ENCODE results near the gene ONECUT1.

ONECUT1 gene

GRCh38 chr15:52734329-52734728, 55.8 kb downstream of the ONECUT1 start:
- Histone ChIP-seq H3K9ac (ENCODE audit: low read length) (no peak overlapping the region), H3K9me2 (ENCODE audit: low read depth, low read length) (no peaks in the 10 kb centered on the region), H3K79me2 (ENCODE audit: insufficient read depth, low read length) (no peaks in the 10 kb centered on the region), H3F3A (ENCODE audit: insufficient read depth, low read length) (no peaks in the 10 kb centered on the region), H3K36me3 (ENCODE audit: insufficient read depth, low read length) (no peaks in the 10 kb centered on the region), H4K20me1 (ENCODE audit: insufficient read depth, low read length) (no peaks in the 10 kb centered on the region), H3K4me1 (ENCODE audit: insufficient read depth, low read length, severe bottlenecking) (peaks cover 43% of the 10 kb centered on the region), H3K27ac (ENCODE audit: low read depth, low read length, poor library complexity, severe bottlenecking) (no peak overlapping the region), H3K27me3 (ENCODE audit: insufficient read depth, low read length) (no peaks in the 10 kb centered on the region), H2AFZ (ENCODE audit: low read length) (no peak overlapping the region), H3K4me2 (ENCODE audit: low read length) (no peak overlapping the region), H3K4me3 (ENCODE audit: low read depth, low read length, poor library complexity, severe bottlenecking) (no peak overlapping the region), H3K9me3 (ENCODE audit: low read length) (no peaks in the 10 kb centered on the region)
- TF ChIP-seq EZH2 (IDR thresholded peaks at IDR 0.05; ENCODE audit: borderline replicate concordance, low read length), result no peak

DNA sequence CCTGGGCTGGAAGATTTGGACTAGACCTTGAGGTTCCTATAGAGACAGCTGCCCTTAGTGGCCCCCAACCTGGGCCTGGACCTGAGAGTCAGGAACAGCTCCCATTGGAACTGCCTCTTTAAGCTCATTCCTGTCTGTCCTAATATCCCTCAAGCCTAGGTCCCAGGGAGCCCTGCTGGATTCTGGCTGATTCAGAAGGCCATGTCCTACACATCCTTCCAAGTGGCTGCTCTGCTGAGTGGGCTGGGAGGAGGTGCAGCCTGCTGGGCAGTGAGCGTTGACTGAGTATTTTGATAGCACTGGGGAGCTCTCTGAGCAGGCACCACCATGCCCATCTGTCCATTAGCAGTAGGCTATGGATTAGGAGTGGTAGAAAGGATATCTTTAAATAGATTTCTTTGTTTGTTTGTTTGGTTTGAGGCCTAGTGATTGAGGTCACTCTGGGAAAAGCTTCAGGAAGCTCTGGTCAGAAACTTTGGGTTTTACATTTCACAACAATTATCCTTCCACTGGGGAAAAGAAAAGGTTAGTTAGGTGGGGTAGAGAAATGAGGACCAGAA, 56.4 kb downstream of the ONECUT1 start:
- no peak for TF ChIP-seq EZH2 (IDR thresholded peaks at IDR 0.05; ENCODE audit: borderline replicate concordance, low read length)
- TF ChIP-seq, protein P1, sequence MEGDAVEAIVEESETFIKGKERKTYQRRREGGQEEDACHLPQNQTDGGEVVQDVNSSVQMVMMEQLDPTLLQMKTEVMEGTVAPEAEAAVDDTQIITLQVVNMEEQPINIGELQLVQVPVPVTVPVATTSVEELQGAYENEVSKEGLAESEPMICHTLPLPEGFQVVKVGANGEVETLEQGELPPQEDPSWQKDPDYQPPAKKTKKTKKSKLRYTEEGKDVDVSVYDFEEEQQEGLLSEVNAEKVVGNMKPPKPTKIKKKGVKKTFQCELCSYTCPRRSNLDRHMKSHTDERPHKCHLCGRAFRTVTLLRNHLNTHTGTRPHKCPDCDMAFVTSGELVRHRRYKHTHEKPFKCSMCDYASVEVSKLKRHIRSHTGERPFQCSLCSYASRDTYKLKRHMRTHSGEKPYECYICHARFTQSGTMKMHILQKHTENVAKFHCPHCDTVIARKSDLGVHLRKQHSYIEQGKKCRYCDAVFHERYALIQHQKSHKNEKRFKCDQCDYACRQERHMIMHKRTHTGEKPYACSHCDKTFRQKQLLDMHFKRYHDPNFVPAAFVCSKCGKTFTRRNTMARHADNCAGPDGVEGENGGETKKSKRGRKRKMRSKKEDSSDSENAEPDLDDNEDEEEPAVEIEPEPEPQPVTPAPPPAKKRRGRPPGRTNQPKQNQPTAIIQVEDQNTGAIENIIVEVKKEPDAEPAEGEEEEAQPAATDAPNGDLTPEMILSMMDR (IDR thresholded peaks at IDR 0.05; ENCODE audit: low read length), result no peak
- Histone ChIP-seq H2AFZ (ENCODE audit: low read length) (no peak overlapping the region), H3K4me2 (ENCODE audit: low read length) (no peak overlapping the region), H3K4me3 (ENCODE audit: low read depth, low read length, poor library complexity, severe bottlenecking) (no peak overlapping the region), H3K27me3 (ENCODE audit: insufficient read depth, low read length) (no peaks in the 10 kb centered on the region), H3K9me3 (ENCODE audit: low read length) (no peaks in the 10 kb centered on the region), H3F3A (ENCODE audit: insufficient read depth, low read length) (no peaks in the 10 kb centered on the region), H3K9me2 (ENCODE audit: low read depth, low read length) (no peaks in the 10 kb centered on the region), H3K36me3 (ENCODE audit: insufficient read depth, low read length) (no peaks in the 10 kb centered on the region), H4K20me1 (ENCODE audit: insufficient read depth, low read length) (no peaks in the 10 kb centered on the region), H3K27ac (ENCODE audit: low read depth, low read length, poor library complexity, severe bottlenecking) (peak overlapping the region; percentile 46), H3K9ac (ENCODE audit: low read length) (no peak overlapping the region), H3K79me2 (ENCODE audit: insufficient read depth, low read length) (no peaks in the 10 kb centered on the region), H3K4me1 (ENCODE audit: insufficient read depth, low read length, severe bottlenecking) (peaks cover 49% of the 10 kb centered on the region)

DNA sequence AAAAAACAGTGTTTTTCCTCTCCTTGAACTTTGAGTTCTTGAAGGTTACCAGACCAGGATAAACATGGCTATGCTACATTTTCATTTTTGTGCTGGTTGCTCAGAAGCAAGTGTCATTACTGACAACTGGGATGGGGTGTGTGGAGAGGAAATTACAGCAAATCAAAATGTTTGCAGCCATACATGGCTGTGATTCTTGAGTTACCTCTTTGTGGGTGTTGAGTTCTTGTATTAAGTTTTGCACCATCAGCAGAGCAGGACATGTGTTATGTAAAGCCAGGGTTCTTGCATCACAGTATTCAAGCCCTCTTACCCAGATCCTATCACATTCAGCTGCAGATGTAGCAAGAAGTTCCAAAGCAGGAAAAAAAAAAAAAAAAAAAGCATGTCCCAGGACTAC, 57.0 kb downstream of the ONECUT1 start:
- Histone ChIP-seq H3K4me2 (ENCODE audit: low read length) (no peak overlapping the region), H3K9me3 (ENCODE audit: low read length) (no peaks in the 10 kb centered on the region), H3K4me3 (ENCODE audit: low read depth, low read length, poor library complexity, severe bottlenecking) (no peak overlapping the region), H3F3A (ENCODE audit: insufficient read depth, low read length) (no peaks in the 10 kb centered on the region), H3K79me2 (ENCODE audit: insufficient read depth, low read length) (no peaks in the 10 kb centered on the region), H2AFZ (ENCODE audit: low read length) (no peak overlapping the region), H3K27ac (ENCODE audit: low read depth, low read length, poor library complexity, severe bottlenecking) (peak overlapping the region; percentile 46), H3K9ac (ENCODE audit: low read length) (no peak overlapping the region), H3K36me3 (ENCODE audit: insufficient read depth, low read length) (no peaks in the 10 kb centered on the region), H3K9me2 (ENCODE audit: low read depth, low read length) (no peaks in the 10 kb centered on the region), H3K4me1 (ENCODE audit: insufficient read depth, low read length, severe bottlenecking) (peaks cover 56% of the 10 kb centered on the region), H3K27me3 (ENCODE audit: insufficient read depth, low read length) (no peaks in the 10 kb centered on the region), H4K20me1 (ENCODE audit: insufficient read depth, low read length) (no peaks in the 10 kb centered on the region)
- no peak for TF ChIP-seq EZH2 (IDR thresholded peaks at IDR 0.05; ENCODE audit: borderline replicate concordance, low read length)
- TF ChIP-seq, protein P1 (IDR thresholded peaks at IDR 0.05; ENCODE audit: low read length), result no peak

DNA sequence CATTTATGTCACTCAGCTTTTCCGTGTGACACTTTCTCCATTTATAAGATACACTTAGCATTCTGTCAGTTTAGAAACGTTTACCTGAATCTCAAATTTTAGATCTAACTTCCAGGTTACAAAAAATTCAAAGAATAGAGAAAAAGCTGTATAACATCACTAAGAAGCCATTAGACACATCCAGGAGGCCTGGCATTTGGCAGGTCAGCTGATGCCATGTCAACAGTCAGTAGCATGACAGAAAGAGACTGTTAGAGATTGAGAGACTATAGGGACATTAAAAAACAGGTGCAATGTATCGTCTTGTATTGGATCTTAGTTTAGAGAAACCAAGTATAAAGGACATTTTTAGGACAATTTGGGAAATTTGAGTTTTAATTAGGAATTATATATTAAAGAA, 57.6 kb downstream of the ONECUT1 start:
- Histone ChIP-seq H2AFZ (ENCODE audit: low read length) (no peak overlapping the region), H3K4me2 (ENCODE audit: low read length) (no peak overlapping the region), H3K9me2 (ENCODE audit: low read depth, low read length) (no peaks in the 10 kb centered on the region), H3K9me3 (ENCODE audit: low read length) (no peaks in the 10 kb centered on the region), H3K36me3 (ENCODE audit: insufficient read depth, low read length) (no peaks in the 10 kb centered on the region), H3K27me3 (ENCODE audit: insufficient read depth, low read length) (no peaks in the 10 kb centered on the region), H4K20me1 (ENCODE audit: insufficient read depth, low read length) (no peaks in the 10 kb centered on the region), H3F3A (ENCODE audit: insufficient read depth, low read length) (no peaks in the 10 kb centered on the region), H3K9ac (ENCODE audit: low read length) (no peak overlapping the region), H3K79me2 (ENCODE audit: insufficient read depth, low read length) (no peaks in the 10 kb centered on the region), H3K27ac (ENCODE audit: low read depth, low read length, poor library complexity, severe bottlenecking) (peak overlapping the region; percentile 83), H3K4me3 (ENCODE audit: low read depth, low read length, poor library complexity, severe bottlenecking) (no peak overlapping the region), H3K4me1 (ENCODE audit: insufficient read depth, low read length, severe bottlenecking) (peaks cover 61% of the 10 kb centered on the region)
- TF ChIP-seq, protein P1 (IDR thresholded peaks at IDR 0.05; ENCODE audit: low read length), result no peak
- no peak for TF ChIP-seq EZH2 (IDR thresholded peaks at IDR 0.05; ENCODE audit: borderline replicate concordance, low read length)

All from OCI-LY1 (cell line).